ENCODE measurements around the gene RAP1GAP2. TPM values are rescaled to one million over a fixed set of nuclear protein-coding genes. Genes with fewer than 3 reads are reported as not detected.

The RAP1GAP2 gene
- total RNA-seq, 2 experiments from 2014 or later = 11.3 to 28.2 TPM

GRCh38 chr17:2865228-2865627, 69.0 kb downstream of the RAP1GAP2 start:
- H3K36me3 ChIP-seq (ENCODE audit: insufficient read depth, low read length) = no peaks in the 10 kb centered on the region
- POLR2A ChIA-PET = interaction anchor here (0.8 kb wide), 1 partner anchor 10 kb away, joined by 3 read pairs; no protein-coding TSS in a partner anchor
- intact Hi-C loops (cut with micrococcal nuclease; ENCODE audit: unreplicated experiment) = no loop called here
- H3K9me2 ChIP-seq (ENCODE audit: insufficient read depth, low read length) = no peaks in the 10 kb centered on the region
- H2AFZ ChIP-seq (ENCODE audit: low read length) = no peak overlapping the region
- CTCF ChIA-PET (ENCODE audit: unreplicated experiment) = no interaction called here
- H3K4me1 ChIP-seq (ENCODE audit: insufficient read depth, low read length, poor library complexity, severe bottlenecking) = no peaks in the 10 kb centered on the region
- H3K79me2 ChIP-seq (ENCODE audit: insufficient read depth, low read depth, low read length) = no peaks in the 10 kb centered on the region
- no peaks in the 10 kb centered on the region for H4K20me1 ChIP-seq (ENCODE audit: insufficient read depth, low read length)
- H3K27ac ChIP-seq (ENCODE audit: low read depth, low read length, poor library complexity, severe bottlenecking) = no peak overlapping the region
- DNase-seq (ENCODE audit: low spot score) = no peak
- no peaks in the 10 kb centered on the region for H3K9me3 ChIP-seq (ENCODE audit: low read length)
- BruUV-seq (replicated peaks) = no TSS peak
- TF ChIP-seq EZH2phosphoT487 (IDR thresholded peaks at IDR 0.05; ENCODE audit: borderline replicate concordance, low read depth, low read length) = no peak
- TF ChIP-seq CTCF (conservative IDR thresholded peaks at IDR 0.05; ENCODE audit: low read length) = no peak
- no peak overlapping the region for H3K4me3 ChIP-seq (ENCODE audit: low read depth, low read length, poor library complexity, severe bottlenecking)
- no peak overlapping the region for H3K4me2 ChIP-seq (ENCODE audit: low read length)

- H3K27ac ChIP-seq (ENCODE audit: low read depth, low read length, poor library complexity, severe bottlenecking) = no peak overlapping the region
- peaks cover 4% of the 10 kb centered on the region for H3K4me1 ChIP-seq (ENCODE audit: insufficient read depth, low read length, poor library complexity, severe bottlenecking)
- POLR2A ChIA-PET = no interaction called here
- CTCF ChIA-PET (ENCODE audit: unreplicated experiment) = no interaction called here
- H3K4me2 ChIP-seq (ENCODE audit: low read length) = no peak overlapping the region
- H4K20me1 ChIP-seq (ENCODE audit: insufficient read depth, low read length) = no peaks in the 10 kb centered on the region
- no TSS peak for BruUV-seq (replicated peaks)
- no peaks in the 10 kb centered on the region for H3K9me3 ChIP-seq (ENCODE audit: low read length)
- H3K9me2 ChIP-seq (ENCODE audit: insufficient read depth, low read length) = no peaks in the 10 kb centered on the region
- H3K79me2 ChIP-seq (ENCODE audit: insufficient read depth, low read depth, low read length) = no peaks in the 10 kb centered on the region
- DNase-seq (ENCODE audit: low spot score) = no peak
- intact Hi-C loops (cut with micrococcal nuclease; ENCODE audit: unreplicated experiment) = no loop called here
- H3K36me3 ChIP-seq (ENCODE audit: insufficient read depth, low read length) = no peaks in the 10 kb centered on the region
- no peak overlapping the region for H3K4me3 ChIP-seq (ENCODE audit: low read depth, low read length, poor library complexity, severe bottlenecking)
- no peak for TF ChIP-seq EZH2phosphoT487 (IDR thresholded peaks at IDR 0.05; ENCODE audit: borderline replicate concordance, low read depth, low read length)
- TF ChIP-seq CTCF (conservative IDR thresholded peaks at IDR 0.05; ENCODE audit: low read length) = no peak
- no peak overlapping the region for H2AFZ ChIP-seq (ENCODE audit: low read length)
These were observed 71.5 kb downstream of the RAP1GAP2 start for GRCh38 chr17:2867441-2868424.

- Histone ChIP-seq H3K4me1 (ENCODE audit: insufficient read depth, low read length, poor library complexity, severe bottlenecking) (peaks cover 12% of the 10 kb centered on the region), H4K20me1 (ENCODE audit: insufficient read depth, low read length) (no peaks in the 10 kb centered on the region), H3K79me2 (ENCODE audit: insufficient read depth, low read depth, low read length) (no peaks in the 10 kb centered on the region), H3K27ac (ENCODE audit: low read depth, low read length, poor library complexity, severe bottlenecking) (no peak overlapping the region), H2AFZ (ENCODE audit: low read length) (no peak overlapping the region), H3K4me2 (ENCODE audit: low read length) (no peak overlapping the region), H3K9me3 (ENCODE audit: low read length) (no peaks in the 10 kb centered on the region), H3K36me3 (ENCODE audit: insufficient read depth, low read length) (no peaks in the 10 kb centered on the region), H3K4me3 (ENCODE audit: low read depth, low read length, poor library complexity, severe bottlenecking) (no peak overlapping the region), H3K9me2 (ENCODE audit: insufficient read depth, low read length) (no peaks in the 10 kb centered on the region)
- intact Hi-C loops (cut with micrococcal nuclease; ENCODE audit: unreplicated experiment) = no loop called here
- DNase-seq (ENCODE audit: low spot score) = no peak
- ChIA-PET CTCF (ENCODE audit: unreplicated experiment) (no interaction called here), POLR2A (no interaction called here)
- TF ChIP-seq EZH2phosphoT487 (IDR thresholded peaks at IDR 0.05; ENCODE audit: borderline replicate concordance, low read depth, low read length) (no peak), CTCF (conservative IDR thresholded peaks at IDR 0.05; ENCODE audit: low read length) (no peak)
- BruUV-seq (replicated peaks) = no TSS peak
These were observed 73.4 kb downstream of the RAP1GAP2 start for GRCh38 chr17:2869604-2870003.
